Upper lobe of left lung (tissue), 6 donors: Measurements from ENCODE around the gene MTA2. TPM values are rescaled to one million over a fixed set of nuclear protein-coding genes. Genes with fewer than 3 reads are reported as not detected.

Source experiments
- ATAC-seq, 2 donors: fragments of 200-7000 bp; cut with Tn5 transposase; one replicate each; pipeline ENCODE4 v1.9.1; 2022; ENCODE audit warnings: mild to moderate bottlenecking in 2 of 2, moderate library complexity in 2 of 2; ENCODE audit not compliant: low FRiP score in 2 of 2
- DNase-seq, 2 donors: peaks; one replicate each; pipeline ENCODE4 v3.0.0-alpha.2; 2019 to 2020
- H3K27ac ChIP-seq, 4 donors: fragments of 200-600 bp; sonication (generic); one replicate each; pipeline ENCODE4 v1.5.1; 2016 to 2019
- H3K27me3 ChIP-seq, 4 donors: fragments of 200-600 bp; sonication (generic); one replicate each; pipeline ENCODE4 v1.5.1; 2017 to 2019
- H3K36me3 ChIP-seq, 4 donors: fragments of 200-600 bp; sonication (generic); one replicate each; pipeline ENCODE4 v1.5.1; 2016 to 2019
- H3K4me1 ChIP-seq, 4 donors: fragments of 200-600 bp; sonication (generic); one replicate each; pipeline ENCODE4 v1.5.1; 2018 to 2019
- H3K4me3 ChIP-seq, 4 donors: fragments of 200-600 bp; sonication (generic); one replicate each; pipeline ENCODE4 v1.5.1; 2017 to 2019; ENCODE audit warnings: mild to moderate bottlenecking in 2 of 4, moderate library complexity in 1 of 4
- H3K9me3 ChIP-seq, 4 donors: fragments of 200-600 bp; sonication (generic); one replicate each; pipeline ENCODE4 v1.5.1; 2018 to 2019
- CTCF ChIP-seq, 6 experiments: fragments of 450-650 bp in 4 of 6; fragments of 200-600 bp in 2 of 6; sonication (generic) in 2 of 6; IDR thresholded peaks; one replicate each; pipeline ENCODE4 v1.5.1; 2016 to 2019; ENCODE audit warnings: antibody characterized with exemption in 6 of 6
- EP300 ChIP-seq, 4 donors: sonication (generic); formaldehyde crosslinking; IDR thresholded peaks; one replicate each; pipeline ENCODE4 v1.5.1; 2017; ENCODE audit warnings: antibody characterized with exemption in 4 of 4, control low read depth in 2 of 4
- POLR2A ChIP-seq, 4 donors: fragments of 450-650 bp; IDR thresholded peaks; one replicate each; pipeline ENCODE4 v1.5.1; 2016 to 2017; ENCODE audit warnings: antibody characterized with exemption in 4 of 4, mild to moderate bottlenecking in 2 of 4
- POLR2AphosphoS5 ChIP-seq, 2 donors: sonication (generic); formaldehyde crosslinking; IDR thresholded peaks; one replicate each; pipeline ENCODE4 v1.5.1; 2017; ENCODE audit warnings: antibody characterized with exemption in 2 of 2
- WGBS, 2 donors: methylation state at CpG; one replicate each; pipeline ENCODE4 v1.1.5; 2017 to 2018; 5-methylcytosine and 5-hydroxymethylcytosine counted together
- total RNA-seq, 6 donors: library from RNA; depleted of rRNA in 4 of 6; stranded (reverse); fragments of >200 nt in 4 of 6; gene quantifications; one replicate each; pipeline versions ENCODE4 v1.1.0 to v1.2.1, GENCODE V29; 2016 to 2021
- donor health status: DM: no; HTN: no; CAD: no; lungs with moderate emphysema.
- donor health status: DM: no; HTN: yes; CAD: no; lungs with severe emphysema.

The MTA2 gene
- total RNA-seq, 6 donors from 2014 or later = 57.6 to 88.0 (median 69.8) TPM

- H3K4me3 ChIP-seq = no peak overlapping the region
- TF ChIP-seq POLR2A (IDR thresholded peaks at IDR 0.05) = no peak
- no peak for TF ChIP-seq EP300 (IDR thresholded peaks at IDR 0.05)
- no peak for TF ChIP-seq CTCF (IDR thresholded peaks at IDR 0.05)
- TF ChIP-seq POLR2AphosphoS5 (IDR thresholded peaks at IDR 0.05) = no peak
- 76 to 80% methylated on average over 8 of the region's 8 CpGs for WGBS, 2 donors
- H3K36me3 ChIP-seq = peaks cover 7 to 50% (median 30%) of the 10 kb centered on the region in 4 donors
- H3K9me3 ChIP-seq = no peaks in the 10 kb centered on the region
- peaks cover 17 to 32% (median 22%) of the 10 kb centered on the region in 4 donors for H3K4me1 ChIP-seq
- ATAC-seq = no peak
- no peaks in the 10 kb centered on the region for H3K27me3 ChIP-seq
- H3K27ac ChIP-seq = peak overlapping the region in 1 of 4 donors; percentile 95
- no peak for DNase-seq
Measured at GRCh38 chr11:62644220-62644619, 42.6 kb upstream of the MTA2 start.

- WGBS, 2 donors = 90 to 97% methylated on average over 2 to 6 of the region's 6 CpGs
- H3K27ac ChIP-seq = no peak overlapping the region
- no peak for ATAC-seq
Measured at GRCh38 chr11:62632492-62632891, 30.8 kb upstream of the MTA2 start.

GRCh38 chr11:62627713-62628112, 26.0 kb upstream of the MTA2 start:
- Histone ChIP-seq H3K9me3 (no peaks in the 10 kb centered on the region), H3K27me3 (no peaks in the 10 kb centered on the region), H3K4me1 (peaks cover 0 to 1% (median 0%) of the 10 kb centered on the region in 4 donors), H3K27ac (no peak overlapping the region), H3K4me3 (no peak overlapping the region), H3K36me3 (peaks cover 53 to 79% (median 74%) of the 10 kb centered on the region in 4 donors)
- no peak for ATAC-seq
- WGBS, 2 donors = 86 to 92% methylated on average over 3 of the region's 3 CpGs
- TF ChIP-seq EP300 (IDR thresholded peaks at IDR 0.05) (no peak), POLR2AphosphoS5 (IDR thresholded peaks at IDR 0.05) (no peak), CTCF (IDR thresholded peaks at IDR 0.05) (no peak), POLR2A (IDR thresholded peaks at IDR 0.05) (no peak)
- no peak for DNase-seq

More at GRCh38 chr11:62632492-62632891, 30.8 kb upstream of the MTA2 start:
- no peak for TF ChIP-seq EP300 (IDR thresholded peaks at IDR 0.05)
- TF ChIP-seq CTCF (IDR thresholded peaks at IDR 0.05) = no peak
- no peak for TF ChIP-seq POLR2AphosphoS5 (IDR thresholded peaks at IDR 0.05)
- no peak for TF ChIP-seq POLR2A (IDR thresholded peaks at IDR 0.05)
- DNase-seq = no peak
- Histone ChIP-seq H3K9me3 (no peaks in the 10 kb centered on the region), H3K36me3 (peaks cover 44 to 100% (median 84%) of the 10 kb centered on the region in 4 donors), H3K27me3 (no peaks in the 10 kb centered on the region), H3K4me3 (no peak overlapping the region), H3K4me1 (no peaks in the 10 kb centered on the region)

- peak overlapping the region in 3 of 4 donors; percentile 69 to 75 (median 72) for H3K4me3 ChIP-seq
- peak overlapping the region; percentile 82 to 90 (median 87) for H3K27ac ChIP-seq
- WGBS, 2 donors = 80 to 86% methylated on average over 7 of the region's 7 CpGs
- no peaks in the 10 kb centered on the region for H3K27me3 ChIP-seq
- TF ChIP-seq EP300 (IDR thresholded peaks at IDR 0.05) (no peak), POLR2AphosphoS5 (IDR thresholded peaks at IDR 0.05) (no peak), POLR2A (IDR thresholded peaks at IDR 0.05) (no peak), CTCF (IDR thresholded peaks at IDR 0.05) (no peak)
- DNase-seq = no peak
- H3K9me3 ChIP-seq = no peaks in the 10 kb centered on the region
- peaks cover 11 to 20% (median 17%) of the 10 kb centered on the region in 4 donors for H3K4me1 ChIP-seq
- H3K36me3 ChIP-seq = peaks cover 23 to 29% (median 27%) of the 10 kb centered on the region in 4 donors
- ATAC-seq = no peak
Measured at GRCh38 chr11:62622476-62623089, 20.9 kb upstream of the MTA2 start.
